Astrocyte (in vitro differentiated cells and primary cell): ENCODE results near the gene ADCY2.

Experiments used
- CTCF ChIP-seq: IDR thresholded peaks from 2 replicates; pipeline ENCODE4 v1.5.1; 2011; ENCODE audit warnings: low read depth, mild to moderate bottlenecking, inconsistent platforms, low read length, moderate library complexity; ENCODE audit not compliant: insufficient read depth
- EZH2 ChIP-seq: IDR thresholded peaks from 2 replicates; pipeline ENCODE4 v1.6.1; 2012; ENCODE audit warnings: mild to moderate bottlenecking, low read length, inconsistent platforms; ENCODE audit not compliant: insufficient read depth

- TF ChIP-seq CTCF (peak; percentile 64), EZH2 (no peak)
These were observed 420.1 kb downstream of the ADCY2 start for GRCh38 chr5:7815892-7816534.
